Measurements from ENCODE around the gene TEKT3. TPM values are rescaled to one million over a fixed set of nuclear protein-coding genes. Genes with fewer than 3 reads are reported as not detected.

The TEKT3 gene
- total and polyA plus RNA-seq, 2 of the 4 experiments (the other 2 are of a cell fraction): 0.15 TPM; not detected in 1

- intact Hi-C loops (cut with micrococcal nuclease) (loop anchor here (5.0 kb wide), 1 partner anchor 394 kb away; no protein-coding TSS in a partner anchor), dilution Hi-C loops (cut with HindIII; ENCODE audit: low sequenced_read_pairs, unreplicated experiment) (no loop called here), in situ Hi-C loops (cut with MboI; ENCODE audit: low sequenced_read_pairs) (loop anchor here (5.0 to 25.0 kb wide), 3 partner anchors 244 to 704 kb away; no protein-coding TSS in a partner anchor)
- BruUV-seq (replicated peaks): no TSS peak
- peak overlapping the region; percentile 2; the same call in 1 of the 2 replicates for H2AK5ac ChIP-seq (ENCODE audit: low read depth, low read length)
- H3K9ac ChIP-seq (ENCODE audit: low read depth, low read length): no peak overlapping the region
- no peaks in the 10 kb centered on the region for H3K9me3 ChIP-seq (ENCODE audit: control insufficient read depth, insufficient read depth, low read length)
- peaks cover 13% of the 10 kb centered on the region for H3K4me1 ChIP-seq (ENCODE audit: control insufficient read depth, insufficient read depth, low read length)
- no peak overlapping the region for H3K27ac ChIP-seq (ENCODE audit: insufficient read depth, low read length)
- no peak overlapping the region for H4K91ac ChIP-seq (ENCODE audit: insufficient read depth, low read depth, low read length)
- H4K5ac ChIP-seq (ENCODE audit: low read depth, low read length): no peak overlapping the region
- peak overlapping the region; percentile 69 for H3K4me2 ChIP-seq (ENCODE audit: low read depth, low read length)
- peak overlapping the region in 1 of 2 experiments; percentile 38; a peak in 2 of 4 replicates for H4K8ac ChIP-seq (ENCODE audit: low read depth in 2 of 2, low read length in 2 of 2)
- no peaks in the 10 kb centered on the region for H3K27me3 ChIP-seq (ENCODE audit: control insufficient read depth, insufficient read depth, low read length)
- ChIA-PET CTCF (interaction anchor here (0.6 to 1.9 kb wide), 4 partner anchors 9 to 245 kb away, joined by 3 to 9 read pairs (median 5); no protein-coding TSS in a partner anchor), POLR2A (ENCODE audit: unreplicated experiment) (no interaction called here)
- H3K4ac ChIP-seq (ENCODE audit: low read depth, low read length): no peak overlapping the region
- DNase-seq (no peak), ATAC-seq (ENCODE audit: low read depth) (no peak)
- WGBS, 2 experiments (ENCODE audit: extremely low coverage in 2 of 2, insufficient read length in 1 of 2): 90% methylated on average over 2 of the region's 6 CpGs; no CpG with 5 or more reads in 1 of the 2 experiments
- H4K20me1 ChIP-seq (ENCODE audit: insufficient read depth, low read length): peaks cover 53% of the 10 kb centered on the region; the same call in 1 of the 2 replicates
- H3K79me1 ChIP-seq (ENCODE audit: low read depth in 1 of 2, low read length in 2 of 2): peaks cover 26 to 65% of the 10 kb centered on the region in 2 experiments
- H3K14ac ChIP-seq (replicated peaks; ENCODE audit: low read depth, low read length): 0 out of 2 replicates have a peak overlapping the region, but pooled peaks have one; percentile 14
- no peak for TF ChIP-seq RCOR1 (IDR thresholded peaks at IDR 0.05; ENCODE audit: insufficient replicate concordance, low read length)
- TF ChIP-seq NFE2L2 (IDR thresholded peaks at IDR 0.05; ENCODE audit: low read depth, low read length): no peak
- no peak for TF ChIP-seq USF2 (IDR thresholded peaks at IDR 0.05; ENCODE audit: low read depth, low read length)
- no peak for TF ChIP-seq CTCF (conservative IDR thresholded peaks at IDR 0.05; ENCODE audit: low read depth, low read length)
- TF ChIP-seq FOS (IDR thresholded peaks at IDR 0.05; ENCODE audit: low read depth, low read length): no peak
- TF ChIP-seq BHLHE40 (IDR thresholded peaks at IDR 0.05; ENCODE audit: low read depth, low read length): no peak
- TF ChIP-seq CEBPB (IDR thresholded peaks at IDR 0.05; ENCODE audit: low read depth, low read length): no peak
- no peak for TF ChIP-seq RAD21 (IDR thresholded peaks at IDR 0.05; ENCODE audit: low read length)
- H2BK15ac ChIP-seq (ENCODE audit: low read depth, low read length): peak overlapping the region; percentile 5; the same call in 1 of the 3 replicates
- no peak overlapping the region for H2BK5ac ChIP-seq (ENCODE audit: low read depth, low read length, poor library complexity, severe bottlenecking)
- no peak overlapping the region for H3K4me3 ChIP-seq (ENCODE audit: insufficient read depth, low read depth, low read length)
- peaks cover 54% of the 10 kb centered on the region for H3K36me3 ChIP-seq (ENCODE audit: control insufficient read depth, insufficient read depth, low read length)
- peak overlapping the region; percentile 34; the same call in 1 of the 2 replicates for H3K23ac ChIP-seq (ENCODE audit: low read depth, low read length)
- peaks cover 22% of the 10 kb centered on the region; the same call in 1 of the 2 replicates for H3K9me1 ChIP-seq (ENCODE audit: insufficient read depth, low read length)
- H2AFZ ChIP-seq (replicated peaks; ENCODE audit: low read length, poor library complexity): no peak overlapping the region
- H2BK120ac ChIP-seq (ENCODE audit: low read depth, low read length): 0 out of 2 replicates have a peak overlapping the region, but pooled peaks have one; percentile 22
- H2AK9ac ChIP-seq (replicated peaks; ENCODE audit: low read depth, low read length, poor library complexity): peak overlapping the region; percentile 22
- no peak overlapping the region for H3K56ac ChIP-seq (ENCODE audit: extremely low read depth, insufficient read depth, low read length)
- no peak overlapping the region for H3K18ac ChIP-seq (ENCODE audit: low read depth, low read length)
- H2BK20ac ChIP-seq (ENCODE audit: low read depth, low read length): peak overlapping the region; percentile 10; the same call in 1 of the 2 replicates
These were observed 83.4 kb downstream of the TEKT3 start for GRCh38 chr17:15257796-15258512.
